Natural killer cell (primary cell): Measurements from ENCODE around the gene KCTD21. TPM values are rescaled to one million over a fixed set of nuclear protein-coding genes. Genes with fewer than 3 reads are reported as not detected.

ENCODE experiments used
- ATAC-seq, 3 donors: fragments of 150-1000 bp in 2 of 3; fragments of 200-7000 bp in 1 of 3; cut with Tn5 transposase; 1 replicate in 1 of 3; 2 replicates in 2 of 3; pipeline ENCODE4 v1.10.0; 2021; ENCODE audit warnings: mild to moderate bottlenecking in 2 of 3, moderate library complexity in 2 of 3
- DNase-seq, 2 donors: peaks; one replicate each; pipeline versions ENCODE4 v3.0.0 to v3.0.0-alpha.2; 2013 to 2021; ENCODE audit warnings: mixed read lengths in 1 of 2
- H3K27ac ChIP-seq: one replicate; pipeline ENCODE4 v1.5.1; 2013; ENCODE audit warnings: mild to moderate bottlenecking, low read length
- H3K27me3 ChIP-seq: one replicate; pipeline ENCODE4 v1.6.1; 2013; ENCODE audit warnings: low read length; ENCODE audit not compliant: control insufficient read depth, insufficient read depth
- H3K36me3 ChIP-seq: one replicate; pipeline ENCODE4 v1.6.1; 2013; ENCODE audit warnings: low read length; ENCODE audit not compliant: control insufficient read depth, insufficient read depth
- H3K4me1 ChIP-seq: one replicate; pipeline ENCODE4 v1.6.1; 2013; ENCODE audit warnings: low read length; ENCODE audit not compliant: control insufficient read depth, insufficient read depth
- H3K4me3 ChIP-seq: one replicate; pipeline ENCODE4 v1.5.1; 2013; ENCODE audit warnings: low read length
- H3K9me3 ChIP-seq: one replicate; pipeline ENCODE4 v1.6.1; 2013; ENCODE audit warnings: low read length; ENCODE audit not compliant: control insufficient read depth, insufficient read depth
- H3K27ac Mint-ChIP-seq, 2 donors: one replicate each; pipeline ENCODE4 v1.8.0; 2022; ENCODE audit warnings: mild to moderate bottlenecking in 2 of 2, mixed read lengths in 2 of 2, moderate library complexity in 1 of 2
- H3K27me3 Mint-ChIP-seq, 2 donors: one replicate each; pipeline ENCODE4 v1.8.0; 2022; ENCODE audit warnings: low read depth in 2 of 2, mixed read lengths in 2 of 2
- H3K36me3 Mint-ChIP-seq: one replicate; pipeline ENCODE4 v1.8.0; 2022; ENCODE audit warnings: mixed read lengths
- H3K4me1 Mint-ChIP-seq, 2 donors: one replicate each; pipeline ENCODE4 v1.8.0; 2022; ENCODE audit warnings: mixed read lengths in 2 of 2
- H3K4me3 Mint-ChIP-seq: one replicate; pipeline ENCODE4 v1.8.0; 2022; ENCODE audit warnings: mild to moderate bottlenecking, moderate library complexity, mixed read lengths
- H3K9me3 Mint-ChIP-seq, 2 donors: one replicate each; pipeline ENCODE4 v1.8.0; 2022; ENCODE audit warnings: mixed read lengths in 2 of 2
- WGBS: methylation state at CpG from one replicate; pipeline ENCODE4 v1.1.7; 2013; ENCODE audit warnings: missing lambda C conversion rate; ENCODE audit not compliant: insufficient coverage; 5-methylcytosine and 5-hydroxymethylcytosine counted together
- intact Hi-C: fragments of 100-400 bp; cut with micrococcal nuclease; formaldehyde crosslinking; loops from one replicate; pipeline ENCODE4 v1.14.2; 2022
- total RNA-seq, 4 donors: library from RNA; stranded (reverse); fragments of 120-200 nt in 1 of 4; gene quantifications; one replicate each; pipeline versions ENCODE4 v1.2.3 to v1.2.4, GENCODE V29; 2013 to 2022
- TF ChIP-seq, protein P1 (sequence below): fragments of 200-600 bp; IDR thresholded peaks from one replicate; pipeline ENCODE4 v1.8.0; 2022; ENCODE audit warnings: antibody characterized with exemption

The KCTD21 gene
- total RNA-seq, 3 donors from 2014 or later (not counting 1 experiment from before 2014, with no cell fraction given): 1.7 to 2.7 (median 2.2) TPM

DNA sequence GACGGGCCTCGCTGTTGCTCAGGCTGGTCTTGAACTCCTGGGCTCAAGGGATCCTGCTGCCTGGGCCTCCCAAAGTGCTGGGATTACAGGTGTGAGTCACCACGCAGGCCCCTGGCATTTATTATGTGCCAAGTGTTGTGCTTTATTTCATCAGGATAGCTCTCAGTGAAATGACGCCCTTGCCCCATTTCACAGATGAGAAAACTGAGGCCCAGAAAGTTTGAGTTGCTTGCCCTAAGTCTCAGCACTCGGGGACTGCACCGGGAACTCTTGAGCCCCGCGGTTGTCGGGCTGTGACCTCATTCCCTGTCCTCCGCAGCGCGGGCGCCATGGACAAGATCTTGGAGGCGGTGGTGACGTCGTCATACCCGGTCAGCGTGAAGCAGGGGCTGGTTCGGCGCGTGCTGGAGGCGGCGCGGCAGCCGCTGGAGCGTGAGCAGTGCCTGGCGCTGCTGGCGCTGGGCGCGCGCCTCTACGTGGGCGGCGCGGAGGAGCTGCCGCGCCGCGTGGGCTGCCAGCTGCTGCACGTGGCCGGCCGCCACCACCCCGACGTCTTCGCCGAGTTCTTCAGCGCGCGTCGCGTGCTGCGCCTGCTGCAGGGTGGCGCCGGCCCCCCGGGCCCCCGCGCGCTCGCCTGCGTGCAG is 7.6 kb upstream of the KCTD21 start:
- no peaks in the 10 kb centered on the region for H3K27me3 ChIP-seq
- Mint-ChIP-seq H3K9me3 (no peaks in the 10 kb centered on the region), H3K4me1 (peaks cover 0 to 4% of the 10 kb centered on the region in 2 donors), H3K4me3 (no peak overlapping the region), H3K36me3 (no peaks in the 10 kb centered on the region), H3K27me3 (no peaks in the 10 kb centered on the region), H3K27ac (no peak overlapping the region)
- no peaks in the 10 kb centered on the region for H3K36me3 ChIP-seq
- ATAC-seq (no peak), DNase-seq (no peak)
- no peak overlapping the region for H3K4me3 ChIP-seq
- no peaks in the 10 kb centered on the region for H3K9me3 ChIP-seq
- no peak overlapping the region for H3K27ac ChIP-seq
- H3K4me1 ChIP-seq: no peaks in the 10 kb centered on the region
- intact Hi-C loops: no loop called here
- 74% methylated on average over 60 of the region's 60 CpGs for WGBS
- TF ChIP-seq, protein P1, sequence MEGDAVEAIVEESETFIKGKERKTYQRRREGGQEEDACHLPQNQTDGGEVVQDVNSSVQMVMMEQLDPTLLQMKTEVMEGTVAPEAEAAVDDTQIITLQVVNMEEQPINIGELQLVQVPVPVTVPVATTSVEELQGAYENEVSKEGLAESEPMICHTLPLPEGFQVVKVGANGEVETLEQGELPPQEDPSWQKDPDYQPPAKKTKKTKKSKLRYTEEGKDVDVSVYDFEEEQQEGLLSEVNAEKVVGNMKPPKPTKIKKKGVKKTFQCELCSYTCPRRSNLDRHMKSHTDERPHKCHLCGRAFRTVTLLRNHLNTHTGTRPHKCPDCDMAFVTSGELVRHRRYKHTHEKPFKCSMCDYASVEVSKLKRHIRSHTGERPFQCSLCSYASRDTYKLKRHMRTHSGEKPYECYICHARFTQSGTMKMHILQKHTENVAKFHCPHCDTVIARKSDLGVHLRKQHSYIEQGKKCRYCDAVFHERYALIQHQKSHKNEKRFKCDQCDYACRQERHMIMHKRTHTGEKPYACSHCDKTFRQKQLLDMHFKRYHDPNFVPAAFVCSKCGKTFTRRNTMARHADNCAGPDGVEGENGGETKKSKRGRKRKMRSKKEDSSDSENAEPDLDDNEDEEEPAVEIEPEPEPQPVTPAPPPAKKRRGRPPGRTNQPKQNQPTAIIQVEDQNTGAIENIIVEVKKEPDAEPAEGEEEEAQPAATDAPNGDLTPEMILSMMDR: no peak

DNA sequence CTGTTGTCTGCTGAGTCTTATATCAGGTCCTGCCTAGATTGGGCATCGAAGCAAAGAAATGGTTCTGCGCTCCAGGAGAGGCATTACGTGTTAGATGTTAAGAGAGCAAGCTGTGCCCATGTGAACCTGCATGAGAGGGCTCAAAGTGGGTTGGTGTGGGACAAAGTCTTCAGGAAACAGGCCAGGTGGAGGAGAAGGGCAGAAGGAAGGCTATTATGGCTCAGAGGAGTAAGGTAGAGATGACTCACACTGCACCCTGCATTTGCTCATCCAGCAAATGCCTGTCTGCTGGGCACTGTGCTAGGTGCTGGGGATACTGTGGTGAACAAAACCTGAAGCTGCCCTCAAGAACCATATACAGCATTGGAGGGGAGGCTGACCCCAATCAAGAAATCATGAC is 6.1 kb upstream of the KCTD21 start:
- no peak overlapping the region for H3K27ac Mint-ChIP-seq
- no peak for DNase-seq

DNA sequence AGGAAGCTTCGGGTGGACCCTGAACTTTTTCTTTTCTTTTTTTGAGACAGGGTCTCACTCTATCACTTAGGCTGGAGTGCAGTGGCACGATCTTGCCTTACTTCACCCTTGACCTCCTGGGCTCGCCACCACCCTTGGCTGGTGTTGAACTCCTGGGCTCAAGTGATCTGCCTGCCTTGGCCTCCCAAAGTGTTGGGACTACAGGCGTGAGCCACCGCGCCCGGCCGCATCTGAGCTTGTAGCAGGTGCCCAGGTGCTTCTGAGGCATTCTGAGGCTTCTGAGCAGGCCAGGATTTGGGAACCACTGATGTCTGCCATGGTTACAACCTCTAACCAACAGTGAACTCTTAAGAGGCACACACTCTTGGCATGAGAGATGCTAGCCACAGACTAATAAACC is 5.4 kb upstream of the KCTD21 start:
- no peak for ATAC-seq
- TF ChIP-seq, protein P1: no peak
- intact Hi-C loops: no loop called here
- Mint-ChIP-seq H3K9me3 (no peaks in the 10 kb centered on the region), H3K27ac (no peak overlapping the region), H3K36me3 (no peaks in the 10 kb centered on the region), H3K27me3 (no peaks in the 10 kb centered on the region), H3K4me1 (peaks cover 12 to 27% of the 10 kb centered on the region in 2 donors), H3K4me3 (no peak overlapping the region)
- WGBS: 93% methylated on average over 8 of the region's 8 CpGs
- Histone ChIP-seq H3K36me3 (no peaks in the 10 kb centered on the region), H3K27ac (no peak overlapping the region), H3K27me3 (no peaks in the 10 kb centered on the region), H3K9me3 (no peaks in the 10 kb centered on the region), H3K4me1 (peaks cover 11% of the 10 kb centered on the region), H3K4me3 (no peak overlapping the region)
- DNase-seq: no peak

More for the DNA sequence above, 6.1 kb upstream of the KCTD21 start:
- intact Hi-C loops: no loop called here
- H3K4me3 ChIP-seq: no peak overlapping the region
- no peak overlapping the region for H3K4me3 Mint-ChIP-seq
- H3K36me3 ChIP-seq: no peaks in the 10 kb centered on the region
- WGBS: 96% methylated on average over 3 of the region's 3 CpGs
- H3K27me3 Mint-ChIP-seq: no peaks in the 10 kb centered on the region
- H3K9me3 Mint-ChIP-seq: no peaks in the 10 kb centered on the region
- no peak for ATAC-seq
- H3K4me1 ChIP-seq: peaks cover 5% of the 10 kb centered on the region
- no peaks in the 10 kb centered on the region for H3K36me3 Mint-ChIP-seq
- TF ChIP-seq, protein P1: no peak
- no peaks in the 10 kb centered on the region for H3K27me3 ChIP-seq
- no peak overlapping the region for H3K27ac ChIP-seq
- H3K4me1 Mint-ChIP-seq: peaks cover 10 to 20% of the 10 kb centered on the region in 2 donors
- no peaks in the 10 kb centered on the region for H3K9me3 ChIP-seq

DNA sequence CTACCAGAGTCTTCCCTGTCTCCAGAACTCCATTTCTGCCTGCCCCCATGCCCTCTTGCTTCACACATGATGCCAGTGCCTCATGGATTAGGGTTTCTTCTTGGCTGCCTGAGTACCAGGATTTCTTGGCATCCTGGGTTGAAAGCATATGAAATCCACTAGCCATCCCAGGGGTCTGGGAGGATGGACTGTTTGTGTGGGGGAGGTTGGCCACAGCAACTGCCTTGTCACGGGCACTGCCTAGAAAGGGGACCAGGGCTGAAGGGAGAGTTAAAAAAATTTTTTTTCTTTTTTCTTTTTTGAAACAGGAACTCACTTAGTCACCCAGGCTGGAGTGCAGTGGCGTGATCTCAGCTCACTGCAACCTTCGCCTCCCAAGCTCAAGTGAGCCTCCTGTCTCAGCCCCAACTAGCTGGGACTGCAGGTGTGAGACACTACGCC is 4.5 kb upstream of the KCTD21 start:
- Histone ChIP-seq H3K9me3 (no peaks in the 10 kb centered on the region), H3K36me3 (no peaks in the 10 kb centered on the region), H3K4me1 (peaks cover 13% of the 10 kb centered on the region), H3K27me3 (no peaks in the 10 kb centered on the region), H3K27ac (no peak overlapping the region), H3K4me3 (no peak overlapping the region)
- 70% methylated on average over 3 of the region's 4 CpGs for WGBS
- H3K4me1 Mint-ChIP-seq: peaks cover 14 to 35% of the 10 kb centered on the region in 2 donors
- H3K9me3 Mint-ChIP-seq: no peaks in the 10 kb centered on the region
- no peak overlapping the region for H3K4me3 Mint-ChIP-seq
- no peak for DNase-seq
- intact Hi-C loops: no loop called here
- TF ChIP-seq, protein P1: no peak
- ATAC-seq: no peak
- no peak overlapping the region for H3K27ac Mint-ChIP-seq
- no peaks in the 10 kb centered on the region for H3K27me3 Mint-ChIP-seq
- no peaks in the 10 kb centered on the region for H3K36me3 Mint-ChIP-seq
